Stimulated activated CD4-positive, alpha-beta T cell treated with anti-CD3 and anti-CD28 coated beads, TNF-alpha, amount 100 ng/mL, for 24 hours (primary cell): Measurements from ENCODE around the gene AUTS2.

ENCODE experiments used
- DNase-seq, 3 experiments: peaks; one replicate each; pipeline ENCODE4 v3.0.0-alpha.2; 2020; ENCODE audit warnings: low read depth in 3 of 3

The AUTS2 gene

GRCh38 chr7:70772891-70773290, 1174.6 kb downstream of the AUTS2 start:
- no peak for DNase-seq

- DNase-seq, result no peak
Observed at GRCh38 chr7:70773406-70773805, 1175.1 kb downstream of the AUTS2 start.

- no peak for DNase-seq
Observed at GRCh38 chr7:70774950-70775527, 1176.8 kb downstream of the AUTS2 start.

- DNase-seq, result no peak
Observed at GRCh38 chr7:70775570-70776156, 1177.4 kb downstream of the AUTS2 start.

GRCh38 chr7:70776627-70777101, 1178.4 kb downstream of the AUTS2 start:
- no peak for DNase-seq

- DNase-seq, result no peak
Observed at GRCh38 chr7:70777251-70777650, 1179.0 kb downstream of the AUTS2 start.

- DNase-seq, result no peak
Observed at GRCh38 chr7:70778585-70778984, 1180.3 kb downstream of the AUTS2 start.

GRCh38 chr7:70779321-70779720, 1181.0 kb downstream of the AUTS2 start:
- no peak for DNase-seq

- no peak for DNase-seq
Observed at GRCh38 chr7:70781922-70782311, 1183.6 kb downstream of the AUTS2 start.

- no peak for DNase-seq
Observed at GRCh38 chr7:70782796-70783195, 1184.5 kb downstream of the AUTS2 start.

- DNase-seq, result no peak
Observed at GRCh38 chr7:70785427-70785826, 1187.2 kb downstream of the AUTS2 start.

- DNase-seq, result no peak
Observed at GRCh38 chr7:70786076-70786475, 1187.8 kb downstream of the AUTS2 start.

- no peak for DNase-seq
Observed at GRCh38 chr7:70787286-70787685, 1189.0 kb downstream of the AUTS2 start.

- DNase-seq, result no peak
Observed at GRCh38 chr7:70787771-70788170, 1189.5 kb downstream of the AUTS2 start.

GRCh38 chr7:70788276-70788675, 1190.0 kb downstream of the AUTS2 start:
- no peak for DNase-seq

- no peak for DNase-seq
Observed at GRCh38 chr7:70789481-70790214, 1191.4 kb downstream of the AUTS2 start.

- no peak for DNase-seq
Observed at GRCh38 chr7:70790215-70791073, 1192.2 kb downstream of the AUTS2 start.

- DNase-seq, result no peak
Observed at GRCh38 chr7:70791341-70791740, 1193.1 kb downstream of the AUTS2 start.

GRCh38 chr7:70793060-70793459, 1194.8 kb downstream of the AUTS2 start:
- no peak for DNase-seq

- no peak for DNase-seq
Observed at GRCh38 chr7:70793821-70794220, 1195.5 kb downstream of the AUTS2 start.

GRCh38 chr7:70794962-70795361, 1196.7 kb downstream of the AUTS2 start:
- no peak for DNase-seq

- no peak for DNase-seq
Observed at GRCh38 chr7:70795948-70796347, 1197.7 kb downstream of the AUTS2 start.
